Ascending aorta (tissue), 2 donors: ENCODE data around the gene CDR2L. TPM values are rescaled to one million over a fixed set of nuclear protein-coding genes. Genes with fewer than 3 reads are reported as not detected.

Experiments used
- DNase-seq, 2 donors: peaks; one replicate each; pipeline ENCODE4 v3.0.0-alpha.2; 2019; ENCODE audit warnings: low spot score in 2 of 2
- H3K27ac ChIP-seq, 2 donors: fragments of 200-600 bp; sonication (generic); one replicate each; pipeline ENCODE4 v1.5.1; 2016 to 2017; ENCODE audit warnings: mild to moderate bottlenecking in 1 of 2
- H3K27me3 ChIP-seq: fragments of 200-600 bp; sonication (generic); one replicate; pipeline ENCODE4 v1.5.1; 2017
- H3K36me3 ChIP-seq, 2 donors: fragments of 200-600 bp; sonication (generic); one replicate each; pipeline ENCODE4 v1.5.1; 2016
- H3K4me1 ChIP-seq, 2 donors: fragments of 200-600 bp; sonication (generic); one replicate each; pipeline ENCODE4 v1.5.1; 2016 to 2017; ENCODE audit warnings: mild to moderate bottlenecking in 1 of 2
- H3K4me3 ChIP-seq, 2 donors: fragments of 200-600 bp; sonication (generic); one replicate each; pipeline ENCODE4 v1.5.1; 2016 to 2017; ENCODE audit warnings: mild to moderate bottlenecking in 1 of 2
- H3K9me3 ChIP-seq, 2 donors: fragments of 200-600 bp; sonication (generic); one replicate each; pipeline ENCODE4 v1.5.1; 2016
- CTCF ChIP-seq, 3 experiments: fragments of 200-600 bp in 2 of 3; fragments of 450-650 bp in 1 of 3; sonication (generic) in 2 of 3; IDR thresholded peaks; one replicate each; pipeline ENCODE4 v1.5.1; 2016 to 2019; ENCODE audit warnings: antibody characterized with exemption in 3 of 3, mild to moderate bottlenecking in 1 of 3, moderate library complexity in 1 of 3
- intact Hi-C: fragments of 100-400 bp; cut with DNase I; formaldehyde crosslinking; loops from one replicate; pipeline ENCODE4 v1.15.1; 2023
- total RNA-seq: library from RNA; depleted of rRNA; stranded (reverse); fragments of >200 nt; gene quantifications from one replicate; pipeline ENCODE4 v1.1.0, GENCODE V29; 2016

Gene CDR2L
- total RNA-seq, 1 donor from 2014 or later = 54.7 TPM

GRCh38 chr17:74987909-74988711, 678 bp downstream of the CDR2L start:
- H3K27ac ChIP-seq = peak overlapping the region; percentile 98 to 99
- peak; percentile 14 to 56 (median 42) for TF ChIP-seq CTCF (IDR thresholded peaks at IDR 0.05)
- H3K27me3 ChIP-seq = no peaks in the 10 kb centered on the region
- H3K4me3 ChIP-seq = peak overlapping the region; percentile 82 to 95
- no peaks in the 10 kb centered on the region for H3K9me3 ChIP-seq
- H3K4me1 ChIP-seq = peaks cover 3 to 6% of the 10 kb centered on the region in 2 donors
- peak; percentile 59 to 94 for DNase-seq
- intact Hi-C loops = loop anchor here (1.0 to 10.0 kb wide), 5 partner anchors 24 to 543 kb away; partner anchors contain the start of genes ATP5PD and MRPL58
- H3K36me3 ChIP-seq = no peaks in the 10 kb centered on the region

- DNase-seq = no peak
- H3K27ac ChIP-seq = no peak overlapping the region
- intact Hi-C loops = no loop called here
- H3K36me3 ChIP-seq = no peaks in the 10 kb centered on the region
- no peaks in the 10 kb centered on the region for H3K9me3 ChIP-seq
- no peaks in the 10 kb centered on the region for H3K27me3 ChIP-seq
- no peak overlapping the region for H3K4me3 ChIP-seq
- H3K4me1 ChIP-seq = peaks cover 3 to 6% of the 10 kb centered on the region in 2 donors
- no peak for TF ChIP-seq CTCF (IDR thresholded peaks at IDR 0.05)
Measured at GRCh38 chr17:74990581-74991105, 3.2 kb downstream of the CDR2L start.

GRCh38 chr17:74992223-74992622, 4.8 kb downstream of the CDR2L start:
- intact Hi-C loops = no loop called here
- Histone ChIP-seq H3K4me1 (peaks cover 3% of the 10 kb centered on the region in 2 donors), H3K4me3 (no peak overlapping the region), H3K27ac (no peak overlapping the region), H3K36me3 (no peaks in the 10 kb centered on the region), H3K9me3 (no peaks in the 10 kb centered on the region), H3K27me3 (no peaks in the 10 kb centered on the region)
- TF ChIP-seq CTCF (IDR thresholded peaks at IDR 0.05) = no peak
- DNase-seq = no peak

- no peaks in the 10 kb centered on the region for H3K9me3 ChIP-seq
- H3K4me3 ChIP-seq = no peak overlapping the region
- H3K27ac ChIP-seq = no peak overlapping the region
- intact Hi-C loops = no loop called here
- H3K4me1 ChIP-seq = no peaks in the 10 kb centered on the region
- peaks cover under 1 to 2% of the 10 kb centered on the region in 2 donors for H3K36me3 ChIP-seq
- TF ChIP-seq CTCF (IDR thresholded peaks at IDR 0.05) = no peak
- H3K27me3 ChIP-seq = no peaks in the 10 kb centered on the region
- DNase-seq = no peak
Measured at GRCh38 chr17:74994440-74994839, 7.0 kb downstream of the CDR2L start.

GRCh38 chr17:74995847-74996246, 8.4 kb downstream of the CDR2L start:
- no peaks in the 10 kb centered on the region for H3K27me3 ChIP-seq
- H3K36me3 ChIP-seq = peaks cover 7 to 14% of the 10 kb centered on the region in 2 donors
- no peak for DNase-seq
- no peak overlapping the region for H3K4me3 ChIP-seq
- no peaks in the 10 kb centered on the region for H3K4me1 ChIP-seq
- H3K9me3 ChIP-seq = no peaks in the 10 kb centered on the region
- no peak for TF ChIP-seq CTCF (IDR thresholded peaks at IDR 0.05)
- intact Hi-C loops = no loop called here
- no peak overlapping the region for H3K27ac ChIP-seq
